HL-60 (cell line): ENCODE measurements around the gene HADH.

Experiments
- GABPA ChIP-seq: IDR thresholded peaks from 2 replicates; pipeline ENCODE4 v1.6.1; 2012; ENCODE audit warnings: low read depth
- POLR2AphosphoS5 ChIP-seq: IDR thresholded peaks from 2 replicates; pipeline ENCODE4 v1.6.1; 2012; ENCODE audit warnings: low read depth
- REST ChIP-seq: IDR thresholded peaks from 2 replicates; pipeline ENCODE4 v1.6.1; 2012; ENCODE audit warnings: low read depth; ENCODE audit not compliant: insufficient replicate concordance
- SPI1 ChIP-seq: IDR thresholded peaks from 2 replicates; pipeline ENCODE4 v1.6.1; 2012; ENCODE audit warnings: low read depth, mild to moderate bottlenecking, borderline replicate concordance
- TF ChIP-seq, protein P1 (sequence below): IDR thresholded peaks from one replicate; pipeline ENCODE4 v1.5.1; 2011; ENCODE audit warnings: low read length, control low read depth, inconsistent platforms; ENCODE audit not compliant: insufficient read depth

GRCh38 chr4:108081256-108081655 lies 91.6 kb downstream of the HADH start:
- TF ChIP-seq, protein P1, sequence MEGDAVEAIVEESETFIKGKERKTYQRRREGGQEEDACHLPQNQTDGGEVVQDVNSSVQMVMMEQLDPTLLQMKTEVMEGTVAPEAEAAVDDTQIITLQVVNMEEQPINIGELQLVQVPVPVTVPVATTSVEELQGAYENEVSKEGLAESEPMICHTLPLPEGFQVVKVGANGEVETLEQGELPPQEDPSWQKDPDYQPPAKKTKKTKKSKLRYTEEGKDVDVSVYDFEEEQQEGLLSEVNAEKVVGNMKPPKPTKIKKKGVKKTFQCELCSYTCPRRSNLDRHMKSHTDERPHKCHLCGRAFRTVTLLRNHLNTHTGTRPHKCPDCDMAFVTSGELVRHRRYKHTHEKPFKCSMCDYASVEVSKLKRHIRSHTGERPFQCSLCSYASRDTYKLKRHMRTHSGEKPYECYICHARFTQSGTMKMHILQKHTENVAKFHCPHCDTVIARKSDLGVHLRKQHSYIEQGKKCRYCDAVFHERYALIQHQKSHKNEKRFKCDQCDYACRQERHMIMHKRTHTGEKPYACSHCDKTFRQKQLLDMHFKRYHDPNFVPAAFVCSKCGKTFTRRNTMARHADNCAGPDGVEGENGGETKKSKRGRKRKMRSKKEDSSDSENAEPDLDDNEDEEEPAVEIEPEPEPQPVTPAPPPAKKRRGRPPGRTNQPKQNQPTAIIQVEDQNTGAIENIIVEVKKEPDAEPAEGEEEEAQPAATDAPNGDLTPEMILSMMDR = no peak
- TF ChIP-seq SPI1 = no peak
- no peak for TF ChIP-seq POLR2AphosphoS5
- TF ChIP-seq REST = no peak
- no peak for TF ChIP-seq GABPA
